Spleen (tissue), 7 donors: ENCODE results near the gene OR8B2.

Experiments used
- POLR2A ChIP-seq, 3 donors: fragments of 450-650 bp; IDR thresholded peaks; one replicate each; pipeline ENCODE4 v1.5.1; 2017; ENCODE audit warnings: antibody characterized with exemption in 3 of 3, mild to moderate bottlenecking in 1 of 3
- POLR2AphosphoS5 ChIP-seq, 3 donors: sonication (generic); formaldehyde crosslinking; IDR thresholded peaks; one replicate each; pipeline ENCODE4 v1.5.1; 2017; ENCODE audit warnings: antibody characterized with exemption in 3 of 3
- TF ChIP-seq, protein P1 (sequence below), 11 experiments: fragments of 200-600 bp in 7 of 11; fragments of 450-650 bp in 4 of 11; sonication (generic) in 4 of 11; IDR thresholded peaks in 8 of 11; conservative IDR thresholded peaks in 3 of 11; 1 replicate in 7 of 11; 2 replicates in 4 of 11; pipeline versions ENCODE4 v1.4.0 to v1.8.0; 2016 to 2021; ENCODE audit warnings: antibody characterized with exemption in 11 of 11, inconsistent platforms in 4 of 11, mild to moderate bottlenecking in 1 of 11
- donor health status: DM: no; HTN: no; CAD: no; lungs with moderate emphysema.
- donor health status: DM: no; HTN: no; CAD: no.
- donor health status: DM: no; HTN: no; CAD: no.

DNA sequence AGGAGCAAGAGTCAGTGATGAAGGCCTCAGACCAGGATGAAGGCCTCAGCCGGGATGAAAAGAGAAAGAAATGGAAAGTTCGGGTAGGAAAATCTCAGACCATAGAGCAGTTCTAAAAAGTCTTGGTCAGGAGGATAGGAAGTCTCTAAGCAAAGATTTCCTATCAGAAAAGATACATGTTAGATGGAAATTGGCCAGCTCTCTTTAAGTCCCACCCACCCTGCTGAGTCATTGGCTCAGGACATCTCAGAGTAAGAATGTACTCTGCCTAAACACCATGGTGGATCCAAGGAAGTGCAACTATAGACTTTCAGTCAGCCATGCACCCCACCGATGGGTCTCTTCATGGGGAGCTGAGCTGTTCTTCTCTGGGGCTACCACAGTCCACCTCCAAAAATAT, 10.1 kb upstream of the OR8B2 start:
- no peak for TF ChIP-seq POLR2AphosphoS5 (IDR thresholded peaks at IDR 0.05)
- TF ChIP-seq, protein P1, sequence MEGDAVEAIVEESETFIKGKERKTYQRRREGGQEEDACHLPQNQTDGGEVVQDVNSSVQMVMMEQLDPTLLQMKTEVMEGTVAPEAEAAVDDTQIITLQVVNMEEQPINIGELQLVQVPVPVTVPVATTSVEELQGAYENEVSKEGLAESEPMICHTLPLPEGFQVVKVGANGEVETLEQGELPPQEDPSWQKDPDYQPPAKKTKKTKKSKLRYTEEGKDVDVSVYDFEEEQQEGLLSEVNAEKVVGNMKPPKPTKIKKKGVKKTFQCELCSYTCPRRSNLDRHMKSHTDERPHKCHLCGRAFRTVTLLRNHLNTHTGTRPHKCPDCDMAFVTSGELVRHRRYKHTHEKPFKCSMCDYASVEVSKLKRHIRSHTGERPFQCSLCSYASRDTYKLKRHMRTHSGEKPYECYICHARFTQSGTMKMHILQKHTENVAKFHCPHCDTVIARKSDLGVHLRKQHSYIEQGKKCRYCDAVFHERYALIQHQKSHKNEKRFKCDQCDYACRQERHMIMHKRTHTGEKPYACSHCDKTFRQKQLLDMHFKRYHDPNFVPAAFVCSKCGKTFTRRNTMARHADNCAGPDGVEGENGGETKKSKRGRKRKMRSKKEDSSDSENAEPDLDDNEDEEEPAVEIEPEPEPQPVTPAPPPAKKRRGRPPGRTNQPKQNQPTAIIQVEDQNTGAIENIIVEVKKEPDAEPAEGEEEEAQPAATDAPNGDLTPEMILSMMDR (IDR thresholded peaks at IDR 0.05 in 8 of 11, conservative IDR thresholded peaks at IDR 0.05 in 3 of 11), result no peak
- no peak for TF ChIP-seq POLR2A (IDR thresholded peaks at IDR 0.05)
